Fibroblast of gingiva (primary cell): ENCODE results near the gene GNAI2.
A peak's percentile ranks its signal among the peaks of the same experiment; 100 is the strongest.

Experiments used
- DNase-seq: peaks from one replicate; pipeline ENCODE4 v3.0.0-alpha.2; 2011; ENCODE audit warnings: low read depth

Gene GNAI2

DNA sequence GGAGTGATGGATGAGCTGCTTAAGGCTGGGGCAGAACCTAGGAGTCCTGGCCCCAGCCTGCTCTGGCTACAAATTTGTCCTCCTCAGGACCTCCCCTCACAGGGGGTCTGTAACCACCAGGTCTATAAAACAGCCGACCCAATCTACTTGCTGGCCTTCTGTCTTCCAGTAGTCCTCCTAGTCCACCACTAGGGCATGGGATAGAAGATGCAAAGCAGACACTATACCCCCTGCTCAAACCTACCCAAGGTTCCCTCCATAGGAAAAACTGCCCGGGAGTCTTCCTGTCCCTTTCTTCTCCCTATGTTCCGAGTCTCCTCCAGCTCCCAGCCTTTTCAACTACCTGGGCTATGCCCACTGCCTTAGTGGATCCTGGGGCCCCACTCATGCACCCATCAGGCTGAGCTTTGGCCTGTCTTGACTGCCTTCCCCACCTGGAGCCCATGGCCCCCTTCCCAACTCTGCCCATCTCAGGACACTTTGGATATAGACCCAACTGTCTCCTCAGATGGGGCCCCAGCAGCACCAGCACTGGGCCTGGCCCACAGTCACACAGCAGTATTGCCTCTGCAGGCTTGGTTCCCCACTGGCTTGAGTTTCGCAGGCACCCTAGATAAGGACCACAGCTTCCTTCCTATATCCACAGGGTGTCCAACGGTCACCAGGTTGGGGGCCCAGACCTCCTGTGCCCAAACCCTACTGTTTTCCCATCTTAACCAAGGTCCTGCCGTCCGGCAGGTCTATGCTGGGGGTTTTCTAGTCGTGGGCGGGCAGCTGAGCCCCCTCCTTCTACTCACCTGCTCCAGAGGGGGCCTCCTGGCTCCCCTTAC is 62.1 kb downstream of the GNAI2 start:
- no peak for DNase-seq

DNA sequence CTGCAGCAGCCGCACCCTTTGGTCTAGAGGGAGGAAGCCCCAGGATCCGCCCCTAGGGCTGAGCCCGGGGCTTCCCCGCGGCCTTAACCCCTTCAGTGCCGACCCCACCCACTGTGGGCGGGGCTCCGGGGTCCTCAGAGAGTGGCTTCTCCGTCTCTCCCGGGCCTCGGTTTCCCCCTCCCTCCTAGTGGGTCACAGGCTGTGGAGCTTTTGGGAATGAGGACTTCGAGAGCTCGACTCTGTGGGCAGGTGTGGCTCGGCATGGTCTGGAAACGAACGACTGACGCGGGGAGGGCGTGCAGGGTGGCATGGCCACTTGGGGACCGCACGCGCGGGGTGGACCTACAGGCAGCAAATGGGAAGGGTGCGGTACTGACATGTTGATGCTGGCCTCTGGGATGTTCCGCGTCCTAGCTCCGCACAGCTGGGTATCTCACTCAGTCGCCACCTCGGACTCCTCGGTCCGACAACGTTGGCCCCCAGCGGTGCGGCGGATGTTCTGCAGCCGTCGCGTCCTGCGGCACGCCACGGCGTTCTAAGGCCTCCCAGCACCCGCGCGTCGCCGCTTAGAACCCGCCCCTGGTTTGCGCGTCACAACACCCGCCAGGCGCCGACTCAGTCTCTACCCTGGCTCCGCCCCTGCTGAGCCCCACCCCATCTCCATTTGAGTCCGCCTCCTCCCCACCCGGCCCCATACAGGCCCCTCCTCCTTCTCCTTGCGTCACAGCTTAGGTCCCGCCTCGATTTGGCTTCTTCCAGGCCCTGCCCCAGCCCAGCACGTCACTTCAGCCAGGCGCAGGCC is 63.0 kb downstream of the GNAI2 start, which contains the start of the genes HYAL3 and NAA80:
Gene HYAL3, minus strand, starts transcription at position 570 of the 802 bp plus-strand sequence. CDS start 3,803 bp downstream, outside the sequence.
Gene NAA80, minus strand, starts transcription at position 570 of the 802 bp plus-strand sequence. CDS start 1,942 bp downstream, outside the sequence.
- DNase-seq: peak; percentile 100

DNA sequence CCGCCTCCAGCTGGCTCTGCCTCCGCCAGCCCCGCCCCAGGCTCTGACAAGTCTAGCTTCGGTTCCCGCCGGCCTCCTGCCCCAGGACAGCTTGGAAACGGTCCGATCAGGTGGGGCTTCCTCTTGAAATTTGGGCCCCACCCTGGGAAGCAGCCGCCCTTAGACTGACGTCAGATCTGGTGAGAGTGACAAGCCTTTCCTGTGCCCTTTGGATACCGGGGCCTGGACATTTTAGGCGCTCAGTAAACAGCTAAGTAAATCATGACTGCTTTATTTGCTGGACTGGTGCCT is 63.6 kb downstream of the GNAI2 start:
- DNase-seq: no peak

DNA sequence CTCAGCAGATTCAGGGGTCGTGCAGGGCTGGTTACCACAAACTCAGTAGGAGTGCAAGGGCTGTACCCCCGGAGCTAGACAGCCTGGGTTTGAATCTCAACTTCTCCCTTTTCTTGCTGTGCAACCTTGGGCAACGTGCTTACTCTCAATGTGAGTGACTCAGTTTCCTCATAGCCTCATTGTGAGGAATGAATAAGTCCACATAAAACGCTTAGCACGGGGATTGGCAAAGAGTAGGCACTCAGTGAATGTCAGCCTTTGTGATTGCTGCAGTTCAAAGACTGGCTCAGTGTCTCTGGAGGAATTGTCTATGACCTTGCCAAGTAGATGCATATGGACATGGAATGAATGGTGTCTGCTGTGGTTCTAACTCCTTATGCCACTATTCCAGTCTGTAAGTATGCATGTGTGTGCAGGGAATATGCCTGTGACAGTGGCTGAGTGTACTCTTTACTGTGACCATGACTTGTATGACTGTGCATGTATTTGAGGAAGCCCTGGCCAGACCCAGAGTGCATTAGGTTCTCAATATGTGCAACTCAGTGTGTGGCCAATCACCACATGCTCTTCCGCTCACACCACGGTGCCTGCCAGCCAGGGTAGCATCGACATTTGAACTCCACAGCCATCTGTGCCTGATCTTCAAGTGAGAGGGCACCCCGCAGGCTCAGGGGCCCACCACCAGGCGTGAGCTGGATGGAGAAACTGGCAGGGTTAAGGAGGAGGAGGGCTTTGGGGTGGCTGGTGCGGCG is 64.1 kb downstream of the GNAI2 start:
- peak; percentile 67 for DNase-seq

DNA sequence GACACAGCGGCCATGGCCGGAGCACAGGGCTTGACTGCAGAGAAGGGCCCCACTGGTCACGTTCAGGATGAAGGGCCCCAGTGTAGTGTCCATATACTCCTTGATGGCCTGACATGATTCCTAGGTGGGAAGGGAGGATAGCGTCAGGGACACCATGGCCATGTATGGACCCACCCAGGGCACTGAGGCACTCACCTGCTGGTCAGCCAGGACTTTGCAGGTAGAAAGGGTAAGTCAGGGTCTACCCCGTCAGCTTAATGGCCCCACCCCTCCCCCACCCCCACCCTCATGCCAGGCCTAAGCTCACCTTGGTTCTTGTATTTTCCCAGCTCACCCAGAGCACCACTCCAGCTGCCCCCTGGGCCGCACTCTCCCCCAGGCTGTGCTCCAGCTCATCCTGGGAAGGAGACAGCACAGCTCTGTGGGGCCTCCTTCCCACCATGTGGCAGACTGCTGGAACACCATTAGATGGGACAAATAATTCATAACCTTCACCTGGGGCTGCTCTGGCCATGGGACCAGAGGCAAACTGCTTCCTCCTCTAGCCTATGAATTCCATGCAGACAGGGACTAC is 64.8 kb downstream of the GNAI2 start:
- no peak for DNase-seq

DNA sequence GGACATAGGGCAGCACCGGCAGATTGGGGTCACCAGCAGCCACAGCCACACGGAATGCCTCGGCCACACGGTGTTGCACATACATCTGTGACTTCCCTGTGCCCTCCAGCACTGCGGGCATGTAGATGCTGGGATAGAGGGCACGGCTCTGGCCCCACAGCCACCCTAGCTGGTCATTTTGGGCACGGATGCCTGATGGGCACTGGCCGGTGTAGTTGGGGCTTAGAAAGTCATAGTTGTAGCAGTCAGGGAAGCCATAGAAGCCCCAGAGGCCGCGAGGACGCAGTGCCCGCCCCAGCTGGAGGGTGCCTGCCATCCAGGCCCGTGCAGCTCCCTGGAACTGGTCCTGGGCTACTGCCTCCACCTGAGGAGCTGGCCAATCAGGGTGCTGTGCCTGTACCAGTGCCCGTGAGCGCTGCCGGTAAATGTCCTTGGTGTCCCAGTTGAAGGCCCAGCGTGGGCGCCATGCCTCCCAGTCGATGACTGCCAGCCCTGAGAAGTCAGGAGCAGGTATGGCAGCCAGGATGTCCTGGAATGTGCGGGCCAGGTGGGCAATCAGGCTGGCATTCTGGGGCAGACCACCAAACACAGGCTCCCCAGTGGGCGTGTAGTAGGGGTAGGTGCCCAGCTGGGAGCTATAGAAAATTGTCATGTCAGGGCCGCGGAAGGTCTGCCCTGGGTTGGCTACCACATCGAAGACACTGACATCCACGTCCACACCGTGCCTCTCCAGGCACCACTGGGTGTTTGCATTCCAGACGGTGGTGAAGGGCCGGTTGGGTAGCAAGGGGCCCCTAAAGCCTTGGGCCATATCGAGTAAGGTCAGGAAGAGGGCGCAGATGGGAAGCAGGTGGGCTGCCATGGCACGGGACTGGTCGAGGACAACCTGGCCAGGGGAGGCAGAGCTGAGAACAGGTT is 66.3 kb downstream of the GNAI2 start:
- DNase-seq: no peak

DNA sequence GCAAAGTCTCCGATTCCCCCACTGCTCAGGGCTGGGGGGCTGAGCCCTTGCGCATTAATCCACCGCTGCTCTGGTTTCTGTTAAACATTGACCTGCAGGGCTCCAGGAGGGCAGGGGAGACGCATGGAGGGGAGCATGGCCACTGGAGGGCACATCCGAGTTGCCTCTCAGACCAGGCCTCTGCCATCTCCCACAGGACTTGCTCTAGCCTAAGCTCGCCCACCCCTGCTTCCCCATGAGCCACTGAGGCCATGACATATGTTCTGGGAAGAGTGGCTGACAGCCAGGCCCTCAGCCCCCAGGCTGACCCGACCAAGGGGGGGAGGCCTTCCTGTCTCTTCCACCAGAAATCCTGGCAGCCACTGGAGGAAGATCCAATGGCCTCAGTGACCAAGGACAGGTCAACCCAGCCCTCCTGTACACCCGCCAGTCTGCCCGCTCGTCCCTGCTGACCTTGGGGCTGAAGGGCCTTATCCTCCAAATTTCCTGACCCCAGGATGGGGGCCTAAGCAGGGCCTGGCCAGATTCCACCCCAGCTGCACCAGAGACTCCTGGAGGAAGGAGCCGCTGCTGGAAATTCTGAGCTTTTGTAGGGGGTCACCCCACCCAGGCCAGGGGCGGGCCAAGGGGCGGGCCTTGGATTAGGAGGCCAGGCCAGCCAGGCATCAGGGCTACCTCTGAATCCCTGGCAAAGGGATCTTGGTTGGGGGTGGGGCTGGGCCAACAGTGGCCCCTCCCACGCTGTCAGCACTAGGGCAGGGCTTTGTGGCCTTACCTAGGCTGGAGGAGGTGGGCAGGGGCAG is 67.2 kb downstream of the GNAI2 start, which contains the start of gene HYAL1:
Gene HYAL1, minus strand, starts transcription at position 562 of the 803 bp plus-strand sequence. CDS start 618 bp downstream, outside the sequence.
- DNase-seq: no peak

DNA sequence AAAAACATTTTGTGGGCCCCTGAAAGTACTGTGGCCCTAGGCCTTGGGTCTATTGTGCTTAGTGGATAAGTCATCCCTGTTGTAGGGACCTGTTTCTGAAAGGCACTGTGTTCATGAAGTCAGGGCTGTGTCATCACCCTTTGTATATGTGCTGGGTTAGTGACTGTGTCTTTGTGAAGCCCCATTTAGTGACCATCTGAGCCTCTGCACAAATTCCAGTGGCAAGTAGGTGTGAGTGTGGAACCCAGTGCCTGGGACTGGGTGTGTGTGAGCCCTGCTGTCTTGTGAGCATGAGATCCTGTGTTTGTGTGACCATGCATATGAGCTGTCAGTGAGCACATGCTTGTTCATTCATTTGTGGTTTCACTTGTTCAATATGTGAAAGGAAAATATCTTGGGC is 68.6 kb downstream of the GNAI2 start:
- no peak for DNase-seq
